CD4-positive, alpha-beta memory T cell (primary cell): ENCODE data around the gene CIROP. TPM values are rescaled to one million over a fixed set of nuclear protein-coding genes. Genes with fewer than 3 reads are reported as not detected.

Experiments
- CTCF ChIA-PET: fragments of 350-600 bp; sonication (Branson Sonifier 250); formaldehyde crosslinking; loops from one replicate; lab custom pipeline; 2021; ENCODE audit warnings: inconsistent platforms; ENCODE audit not compliant: partially characterized antibody; lab: Charles Lee
- POLR2A ChIA-PET: fragments of 350-600 bp; sonication (Branson Sonifier 250); formaldehyde crosslinking; loops from one replicate; lab custom pipeline; 2021; ENCODE audit not compliant: partially characterized antibody; lab: Charles Lee
- DNase-seq, 5 donors: peaks; one replicate each; pipeline versions ENCODE4 v3.0.0 to v3.0.0-alpha.2; 2020 to 2022; ENCODE audit warnings: mixed read lengths in 1 of 5
- H3K27ac ChIP-seq: one replicate; pipeline ENCODE4 v1.7.0; 2013; ENCODE audit warnings: low read depth, low read length
- H3K27me3 ChIP-seq: 2 replicates; pipeline ENCODE4 v1.7.0; 2013; ENCODE audit warnings: mild to moderate bottlenecking, low read length, moderate library complexity; ENCODE audit not compliant: insufficient read depth
- H3K36me3 ChIP-seq: 2 replicates; pipeline ENCODE4 v1.7.0; 2013; ENCODE audit warnings: mild to moderate bottlenecking, low read length, moderate library complexity; ENCODE audit not compliant: insufficient read depth
- H3K4me1 ChIP-seq: 2 replicates; pipeline ENCODE4 v1.7.0; 2013; ENCODE audit warnings: mild to moderate bottlenecking, low read length, moderate library complexity; ENCODE audit not compliant: insufficient read depth
- H3K4me3 ChIP-seq, 2 donors: one replicate each; pipeline ENCODE4 v1.7.0; 2013; ENCODE audit warnings: low read length in 2 of 2, mild to moderate bottlenecking in 1 of 2
- H3K9me3 ChIP-seq, 2 donors: one replicate each; pipeline ENCODE4 v1.7.0; 2013; ENCODE audit warnings: low read length in 2 of 2, control low read depth in 1 of 2; ENCODE audit not compliant: control insufficient read depth in 1 of 2
- H3K27ac Mint-ChIP-seq, 7 donors: one replicate each; pipeline ENCODE4 v1.8.0; 2020 to 2021; ENCODE audit warnings: mixed read lengths in 7 of 7, mild to moderate bottlenecking in 6 of 7, inconsistent platforms in 3 of 7, moderate library complexity in 3 of 7
- H3K27me3 Mint-ChIP-seq, 2 donors: one replicate each; pipeline ENCODE4 v1.8.0; 2020 to 2021; ENCODE audit warnings: mixed read lengths in 2 of 2
- H3K36me3 Mint-ChIP-seq, 2 donors: one replicate each; pipeline ENCODE4 v1.8.0; 2020 to 2021; ENCODE audit warnings: mixed read lengths in 2 of 2, inconsistent platforms in 1 of 2, mild to moderate bottlenecking in 1 of 2
- H3K4me1 Mint-ChIP-seq, 4 donors: one replicate each; pipeline ENCODE4 v1.8.0; 2020 to 2021; ENCODE audit warnings: mixed read lengths in 4 of 4, mild to moderate bottlenecking in 1 of 4
- H3K4me3 Mint-ChIP-seq, 8 donors: one replicate each; pipeline ENCODE4 v1.8.0; 2020 to 2021; ENCODE audit warnings: mixed read lengths in 8 of 8, mild to moderate bottlenecking in 7 of 8, moderate library complexity in 6 of 8, inconsistent platforms in 3 of 8
- H3K9me3 Mint-ChIP-seq, 8 donors: one replicate each; pipeline ENCODE4 v1.8.0; 2020 to 2021; ENCODE audit warnings: mixed read lengths in 8 of 8, mild to moderate bottlenecking in 5 of 8, inconsistent platforms in 3 of 8, moderate library complexity in 1 of 8
- intact Hi-C: fragments of 100-400 bp; cut with micrococcal nuclease; formaldehyde crosslinking; loops from one replicate; pipeline ENCODE4 v1.15.1; 2023
- polyA plus RNA-seq, 2 donors: library from polyadenylated mRNA; unstranded; fragments of 300-500 nt; fragmentation: Illumina TruSeq; gene quantifications; one replicate each; pipeline ENCODE4 v1.2.3, GENCODE V29; 2021
- total RNA-seq, 2 experiments: library from RNA; stranded (reverse); gene quantifications; one replicate each; pipeline ENCODE4 v1.2.3, GENCODE V29; 2021

CIROP gene
- total and polyA plus RNA-seq, 4 experiments from 2014 or later, result not detected

DNA sequence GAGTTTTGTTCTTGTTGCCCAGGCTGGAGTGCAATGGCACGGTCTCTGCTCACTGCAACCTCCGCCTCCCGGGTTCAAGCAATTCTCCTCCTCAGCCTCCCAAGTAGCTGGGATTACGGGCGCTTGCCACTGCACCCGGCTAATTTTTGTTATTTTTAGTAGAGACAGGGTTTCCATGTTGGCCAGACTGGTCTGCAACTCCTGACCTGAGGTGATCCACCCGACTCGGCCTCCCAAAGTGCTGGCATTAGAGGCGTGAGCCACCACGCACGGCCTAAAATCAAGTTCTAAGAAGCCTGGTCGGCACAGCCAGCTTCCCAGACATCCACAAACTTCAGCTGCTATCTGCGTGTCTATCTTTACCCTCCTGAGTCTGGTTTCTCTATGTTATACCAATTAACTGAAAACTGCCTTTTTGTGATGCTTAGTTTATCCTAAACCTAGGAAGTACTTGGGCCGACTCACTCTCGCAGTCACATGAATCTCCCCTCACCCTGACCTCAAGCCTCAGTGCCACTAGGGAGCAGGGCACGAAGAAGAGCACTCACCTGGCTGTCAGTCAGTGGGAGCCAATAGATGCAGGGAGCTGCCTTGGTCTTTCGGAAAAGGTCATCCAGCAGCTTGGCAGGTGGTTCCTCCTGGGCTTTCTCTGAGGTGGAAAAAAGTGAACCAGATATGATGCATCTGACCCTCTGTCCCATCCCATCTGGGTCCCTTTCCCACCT is 44.1 kb downstream of the CIROP start:
- H3K27ac ChIP-seq, result no peak overlapping the region
- no peak for DNase-seq
- intact Hi-C loops, result no loop called here
- H3K27ac Mint-ChIP-seq, result peak overlapping the region in 2 of 7 donors; percentile 48 to 51
- H3K27me3 ChIP-seq, result no peaks in the 10 kb centered on the region
- H3K36me3 Mint-ChIP-seq, result peaks cover 42 to 66% of the 10 kb centered on the region in 2 donors
- POLR2A ChIA-PET, result interaction anchor here (0.7 to 9.4 kb wide), 5 partner anchors 17 to 75 kb away, joined by 3 to 82 read pairs (median 3); partner anchors contain the start of genes ACIN1 and C14orf119
- H3K4me3 ChIP-seq, result no peak overlapping the region
- H3K4me1 Mint-ChIP-seq, result peaks cover 11 to 21% (median 17%) of the 10 kb centered on the region in 4 donors
- H3K9me3 Mint-ChIP-seq, result no peaks in the 10 kb centered on the region
- H3K4me3 Mint-ChIP-seq, result no peak overlapping the region
- peaks cover 17% of the 10 kb centered on the region for H3K4me1 ChIP-seq
- no peaks in the 10 kb centered on the region for H3K9me3 ChIP-seq
- CTCF ChIA-PET, result interaction anchor here (0.9 to 19.0 kb wide), 7 partner anchors 8 to 104 kb away, joined by 3 to 1070 read pairs (median 40); partner anchors contain the start of genes AJUBA and HAUS4
- H3K36me3 ChIP-seq, result peaks cover 49% of the 10 kb centered on the region
- H3K27me3 Mint-ChIP-seq, result peaks cover 0 to 1% of the 10 kb centered on the region in 2 donors

DNA sequence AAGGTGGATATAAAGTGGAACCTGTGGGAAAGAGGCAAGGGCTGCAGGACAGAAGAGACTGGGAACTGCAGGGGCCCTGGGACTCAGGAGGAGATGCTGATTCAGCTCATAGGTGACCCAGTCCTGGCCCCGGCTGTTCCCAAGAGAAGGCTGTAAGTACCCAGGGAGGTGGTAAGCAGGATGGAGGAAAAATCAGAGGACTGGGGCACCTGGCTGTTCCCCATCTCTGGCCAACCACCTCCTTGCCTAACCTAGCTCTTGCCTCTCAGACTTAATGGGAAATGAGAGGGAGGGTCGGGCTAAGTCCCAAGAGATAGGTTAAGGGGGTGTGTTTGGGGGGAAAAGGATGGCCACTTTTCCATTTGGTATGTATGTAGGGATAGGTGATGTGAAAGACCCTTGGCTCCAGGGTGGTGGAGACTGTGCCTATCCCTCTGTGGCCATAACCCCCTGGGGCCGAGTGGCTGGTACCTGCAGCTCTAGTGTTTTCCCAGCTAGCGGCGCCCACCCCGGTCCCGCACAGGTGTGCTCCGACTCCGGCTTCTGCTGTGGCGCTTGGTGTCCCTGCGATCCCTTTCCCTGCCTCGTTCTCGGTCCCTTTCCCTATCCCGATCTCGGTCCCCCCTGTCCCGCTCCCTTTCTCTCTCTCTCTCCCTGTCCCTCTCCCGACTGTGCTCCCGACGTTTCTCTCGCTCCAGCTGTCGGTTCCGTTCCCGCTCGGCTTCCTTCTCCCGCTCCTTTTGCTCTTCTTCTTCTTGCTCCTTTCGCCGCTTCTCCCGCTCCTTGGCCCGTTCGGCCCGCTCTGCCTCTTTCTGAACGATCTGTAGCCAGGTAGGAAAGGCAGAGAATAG is 45.9 kb downstream of the CIROP start:
- Histone ChIP-seq H3K4me3 (no peak overlapping the region), H3K27ac (no peak overlapping the region), H3K9me3 (no peaks in the 10 kb centered on the region), H3K36me3 (peaks cover 39% of the 10 kb centered on the region), H3K27me3 (no peaks in the 10 kb centered on the region), H3K4me1 (peaks cover 17% of the 10 kb centered on the region)
- no peak for DNase-seq
- ChIA-PET CTCF (interaction anchor here (0.6 to 19.0 kb wide), 25 partner anchors 9 to 1218 kb away, joined by 3 to 1070 read pairs (median 6); partner anchors contain the start of genes AJUBA, HAUS4, PPP1R3E and PRMT5), POLR2A (interaction anchor here (0.6 to 9.4 kb wide), 16 partner anchors 9 to 1155 kb away, joined by 3 to 82 read pairs (median 5); partner anchors contain the start of genes ACIN1, AJUBA, C14orf119 and CHMP4A)
- intact Hi-C loops, result loop anchor here (1.0 to 5.0 kb wide), 7 partner anchors 10 to 237 kb away; partner anchors contain the start of gene PRMT5
- Mint-ChIP-seq H3K4me1 (peaks cover 11 to 21% (median 16%) of the 10 kb centered on the region in 4 donors), H3K27me3 (peaks cover 0 to 1% of the 10 kb centered on the region in 2 donors), H3K36me3 (peaks cover 33 to 50% of the 10 kb centered on the region in 2 donors), H3K27ac (peak overlapping the region in 3 of 7 donors; percentile 49 to 82 (median 79)), H3K9me3 (no peaks in the 10 kb centered on the region), H3K4me3 (peak overlapping the region in 5 of 8 donors; percentile 1 to 44 (median 5))

DNA sequence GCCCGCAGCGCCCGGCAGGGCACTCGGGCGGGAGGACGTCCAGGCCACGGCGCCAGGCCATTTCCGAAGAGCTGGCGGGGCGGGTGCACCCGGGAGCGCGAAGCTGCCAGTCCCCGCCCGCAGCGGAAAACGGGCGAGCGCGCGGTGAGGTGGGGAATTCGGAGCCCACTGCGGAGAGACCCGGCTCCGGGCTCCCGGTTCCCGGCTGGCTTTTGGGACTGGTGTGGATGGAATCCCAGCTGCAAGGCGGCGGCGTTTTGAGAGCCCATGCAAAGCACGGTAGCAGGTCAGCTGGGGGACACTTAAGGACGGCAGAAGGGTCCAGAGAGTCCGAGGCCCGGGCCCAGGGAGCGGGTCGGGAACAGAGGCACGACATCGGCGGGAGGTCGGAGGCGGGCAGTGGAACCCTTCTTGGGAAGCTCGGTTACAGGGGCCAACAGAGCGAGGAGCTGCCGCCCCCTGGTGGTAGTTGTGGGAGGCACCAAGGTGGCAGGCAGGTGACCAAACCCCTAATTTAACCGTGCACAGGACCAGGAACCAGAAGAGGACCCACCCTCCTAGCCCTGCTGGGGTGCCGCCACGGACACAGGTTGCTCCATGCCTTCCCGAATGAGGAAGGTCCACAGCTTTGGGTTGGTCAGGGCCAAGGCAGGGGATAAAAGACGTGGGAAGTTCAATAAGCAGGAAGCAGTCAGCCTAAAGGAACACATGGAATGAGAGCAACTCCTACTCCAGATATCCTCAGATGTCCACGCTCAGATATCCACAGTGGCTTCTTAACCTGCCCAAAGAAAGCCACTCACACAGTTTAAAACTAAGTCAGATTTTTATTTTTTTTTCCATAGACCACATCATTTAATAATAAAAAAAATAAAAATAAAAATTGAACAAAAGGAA is 46.8 kb downstream of the CIROP start:
- Histone ChIP-seq H3K4me3 (peak overlapping the region; percentile 36 to 89), H3K36me3 (peaks cover 30% of the 10 kb centered on the region), H3K27ac (peak overlapping the region; percentile 36), H3K9me3 (no peaks in the 10 kb centered on the region), H3K27me3 (no peaks in the 10 kb centered on the region), H3K4me1 (peaks cover 17% of the 10 kb centered on the region)
- Mint-ChIP-seq H3K36me3 (peaks cover 26 to 42% of the 10 kb centered on the region in 2 donors), H3K9me3 (no peaks in the 10 kb centered on the region), H3K4me1 (peaks cover 11 to 21% (median 15%) of the 10 kb centered on the region in 4 donors), H3K4me3 (peak overlapping the region; percentile 84 to 91 (median 88)), H3K27ac (peak overlapping the region in 6 of 7 donors; percentile 60 to 83 (median 82)), H3K27me3 (peaks cover 0 to 1% of the 10 kb centered on the region in 2 donors)
- CTCF ChIA-PET, result interaction anchor here (0.8 to 19.0 kb wide), 24 partner anchors 9 to 1217 kb away, joined by 3 to 1070 read pairs (median 6); partner anchors contain the start of genes AJUBA, HAUS4, PPP1R3E and PRMT5
- POLR2A ChIA-PET, result interaction anchor here (0.6 to 9.4 kb wide), 22 partner anchors 10 to 1156 kb away, joined by 3 to 82 read pairs (median 4); partner anchors contain the start of genes ACIN1, AJUBA, C14orf119 and CHMP4A
- peak; percentile 80 to 84 (median 82) for DNase-seq
- intact Hi-C loops, result loop anchor here (1.0 to 5.0 kb wide), 8 partner anchors 11 to 487 kb away; partner anchors contain the start of gene PRMT5

DNA sequence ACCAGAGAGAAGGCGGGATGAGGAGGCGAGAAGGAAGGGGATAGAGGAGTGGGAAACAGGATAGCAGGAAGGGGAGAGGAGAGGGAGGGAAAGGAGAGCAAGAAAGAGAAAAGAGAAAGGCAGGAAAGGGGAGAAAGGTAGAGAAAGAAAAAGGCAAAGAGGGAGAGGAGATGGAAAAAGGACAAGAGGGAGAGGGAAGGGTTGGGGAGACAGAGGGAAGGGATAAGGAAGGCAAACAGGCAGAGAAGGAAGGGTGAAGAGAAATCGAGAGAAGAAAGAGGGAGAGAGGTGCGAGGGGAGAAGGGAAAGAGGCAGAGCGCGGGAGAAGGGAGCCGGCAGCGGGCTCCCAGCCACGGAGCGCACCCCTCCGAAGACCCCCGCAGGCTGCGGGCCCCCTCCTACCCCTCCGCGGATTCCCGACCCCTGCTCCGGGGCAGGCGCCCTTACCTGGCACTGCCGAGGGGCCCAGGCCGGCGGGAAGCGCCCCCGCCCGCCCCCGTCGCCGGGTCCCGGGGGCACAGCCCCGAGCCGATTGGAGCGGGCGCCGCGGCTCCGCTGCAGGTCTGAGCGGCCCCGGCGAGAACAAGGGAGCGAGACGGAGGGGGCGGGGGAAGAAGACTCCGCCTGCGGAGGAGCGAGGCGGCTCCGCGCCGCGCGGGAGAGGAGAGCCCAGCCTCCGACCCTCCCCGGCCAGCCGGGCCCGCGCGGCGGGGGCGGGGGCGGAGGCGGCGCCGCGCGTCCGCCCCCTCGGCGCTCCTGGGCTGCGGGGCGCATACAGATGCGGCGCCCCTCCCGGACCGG is 47.6 kb downstream of the CIROP start, which contains the start of gene CDH24:
Gene CDH24 (minus strand): TSS at position 565 of the 801 bp plus-strand sequence. CDS start 1,787 bp downstream, outside the sequence.
- peaks cover 11 to 21% (median 15%) of the 10 kb centered on the region in 4 donors for H3K4me1 Mint-ChIP-seq
- Histone ChIP-seq H3K9me3 (no peaks in the 10 kb centered on the region), H3K4me3 (peak within 1 kb of the TSS; percentile 36 to 89), H3K27me3 (no peaks in the 10 kb centered on the region), H3K4me1 (peaks cover 17% of the 10 kb centered on the region), H3K36me3 (peaks cover 22% of the 10 kb centered on the region), H3K27ac (peak within 1 kb of the TSS; percentile 36)
- H3K36me3 Mint-ChIP-seq, result peaks cover 18 to 33% of the 10 kb centered on the region in 2 donors
- peak within 1 kb of the TSS; percentile 60 to 84 (median 82) for H3K27ac Mint-ChIP-seq
- no peaks in the 10 kb centered on the region for H3K9me3 Mint-ChIP-seq
- ChIA-PET POLR2A (interaction anchor here (0.7 to 9.4 kb wide), 21 partner anchors 11 to 501 kb away, joined by 3 to 82 read pairs (median 4); partner anchors contain the start of genes ACIN1, AJUBA, C14orf119 and HAUS4), CTCF (interaction anchor here (0.7 to 19.0 kb wide), 33 partner anchors 9 to 1216 kb away, joined by 3 to 1070 read pairs (median 6); partner anchors contain the start of genes ACIN1, AJUBA, C14orf119 and HAUS4)
- intact Hi-C loops, result loop anchor here (1.0 to 5.0 kb wide), 3 partner anchors 50 to 486 kb away; no protein-coding TSS in a partner anchor
- DNase-seq, result peak; percentile 57 to 76 (median 60)
- H3K4me3 Mint-ChIP-seq, result peak within 1 kb of the TSS; percentile 87 to 95 (median 90)
- peaks cover 0 to 1% of the 10 kb centered on the region in 2 donors for H3K27me3 Mint-ChIP-seq

DNA sequence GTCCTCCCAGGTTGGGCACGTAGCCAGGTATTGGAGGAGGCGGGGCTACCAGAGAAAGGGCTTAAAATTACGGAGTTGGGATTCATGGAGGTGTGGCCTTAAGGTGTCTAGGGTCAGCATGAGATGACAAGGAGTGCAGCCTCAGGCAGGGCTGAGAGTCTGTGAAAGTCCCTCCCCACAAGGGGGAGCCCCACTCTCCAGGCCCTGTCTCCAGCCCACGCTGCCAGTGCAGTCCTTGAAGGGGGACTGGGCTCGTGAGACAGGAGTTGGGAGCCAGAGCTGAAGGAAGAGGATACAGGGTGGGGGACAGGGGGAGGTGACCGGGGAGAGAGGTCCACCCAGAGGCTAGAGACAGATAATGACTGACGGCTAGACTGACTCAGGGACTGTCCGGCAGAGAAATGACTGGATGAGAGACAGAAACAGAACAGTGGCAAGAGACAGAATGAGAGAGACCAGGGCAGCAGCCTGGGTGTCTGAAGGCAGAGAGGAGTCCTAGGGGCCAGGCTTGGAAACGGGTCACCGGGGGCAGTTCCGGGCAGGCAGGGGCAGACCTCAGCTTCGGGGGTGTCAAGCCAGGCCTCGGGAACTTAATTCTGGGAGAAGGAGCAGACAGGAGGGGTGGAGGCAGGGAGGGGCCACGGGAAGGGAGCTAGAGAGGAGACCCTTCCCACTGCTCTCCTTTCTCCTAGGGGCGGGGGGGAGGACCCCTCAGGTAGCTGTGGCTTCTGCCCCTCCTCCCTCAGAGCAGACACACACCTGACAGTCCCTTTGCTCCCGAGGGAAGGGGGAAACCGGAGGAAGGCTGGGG is 48.4 kb downstream of the CIROP start:
- Histone ChIP-seq H3K4me3 (peak overlapping the region in 1 of 2 donors; percentile 11), H3K27ac (no peak overlapping the region), H3K27me3 (no peaks in the 10 kb centered on the region), H3K36me3 (peaks cover 17% of the 10 kb centered on the region), H3K9me3 (no peaks in the 10 kb centered on the region), H3K4me1 (peaks cover 17% of the 10 kb centered on the region)
- Mint-ChIP-seq H3K27me3 (peaks cover 0 to 1% of the 10 kb centered on the region in 2 donors), H3K4me1 (peaks cover 11 to 21% (median 15%) of the 10 kb centered on the region in 4 donors), H3K9me3 (no peaks in the 10 kb centered on the region), H3K36me3 (peaks cover 16 to 28% of the 10 kb centered on the region in 2 donors), H3K27ac (peak overlapping the region in 5 of 7 donors; percentile 70 to 84 (median 77)), H3K4me3 (peak overlapping the region; percentile 81 to 95 (median 88))
- DNase-seq, result peak; percentile 64 to 71 (median 65)
- ChIA-PET CTCF (interaction anchor here (0.6 to 19.0 kb wide), 16 partner anchors 9 to 486 kb away, joined by 3 to 1070 read pairs (median 4); partner anchors contain the start of genes ACIN1, AJUBA and C14orf119), POLR2A (interaction anchor here (0.7 to 9.4 kb wide), 6 partner anchors 15 to 70 kb away, joined by 3 to 82 read pairs (median 9); no protein-coding TSS in a partner anchor)
- intact Hi-C loops, result loop anchor here (1.0 to 5.0 kb wide), 3 partner anchors 49 to 486 kb away; no protein-coding TSS in a partner anchor
